Stimulated activated memory B cell treated with anti-CD40 and anti-IgM and Interleukin-4, amounts not matched to agents 10 μg/mL and 1 μg/mL and 100 μg/mL, for 72 hours (primary cell): ENCODE results near the gene NUP214.
"Not testable (repeated sequence)": the region's sequence is repeated elsewhere in the genome, so short reads cannot be mapped to it uniquely, and the experiment has no call there.

Experiments
- ATAC-seq: fragments of 150-1000 bp; cut with Tn5 transposase; 2 replicates; pipeline ENCODE4 v1.10.0; 2021
- H3K27ac Mint-ChIP-seq: one replicate; pipeline ENCODE4 v1.8.0; 2022; ENCODE audit warnings: mild to moderate bottlenecking, mixed read lengths
- H3K27me3 Mint-ChIP-seq: one replicate; pipeline ENCODE4 v1.8.0; 2022; ENCODE audit warnings: mixed read lengths
- H3K36me3 Mint-ChIP-seq: one replicate; pipeline ENCODE4 v1.8.0; 2022; ENCODE audit warnings: mixed read lengths
- H3K4me1 Mint-ChIP-seq: one replicate; pipeline ENCODE4 v1.8.0; 2022; ENCODE audit warnings: mixed read lengths
- H3K4me3 Mint-ChIP-seq: one replicate; pipeline ENCODE4 v1.8.0; 2022; ENCODE audit warnings: mild to moderate bottlenecking, moderate library complexity, mixed read lengths
- H3K9me3 Mint-ChIP-seq: one replicate; pipeline ENCODE4 v1.8.0; 2022; ENCODE audit warnings: mixed read lengths

NUP214 gene

GRCh38 chr9:131254626-131255025 lies 129.2 kb downstream of the NUP214 start:
- peak overlapping the region; percentile 88 for H3K27ac Mint-ChIP-seq
- no peaks in the 10 kb centered on the region for H3K9me3 Mint-ChIP-seq
- no peaks in the 10 kb centered on the region for H3K27me3 Mint-ChIP-seq
- peaks cover 41% of the 10 kb centered on the region for H3K4me1 Mint-ChIP-seq
- ATAC-seq = no peak
- H3K36me3 Mint-ChIP-seq = peaks cover 4% of the 10 kb centered on the region
- H3K4me3 Mint-ChIP-seq = no peak overlapping the region

- Mint-ChIP-seq H3K4me3 (peak overlapping the region; percentile 74), H3K4me1 (peaks cover 41% of the 10 kb centered on the region), H3K27ac (peak overlapping the region; percentile 88), H3K36me3 (peaks cover 15% of the 10 kb centered on the region), H3K27me3 (no peaks in the 10 kb centered on the region), H3K9me3 (no peaks in the 10 kb centered on the region)
- no peak for ATAC-seq
Observed at GRCh38 chr9:131255676-131256197, 130.4 kb downstream of the NUP214 start.

- Mint-ChIP-seq H3K36me3 (peaks cover 20% of the 10 kb centered on the region), H3K9me3 (no peaks in the 10 kb centered on the region), H3K27ac (peak overlapping the region; percentile 88), H3K4me1 (peaks cover 43% of the 10 kb centered on the region), H3K4me3 (no peak overlapping the region), H3K27me3 (no peaks in the 10 kb centered on the region)
- no peak for ATAC-seq
Observed at GRCh38 chr9:131257266-131258025, 132.1 kb downstream of the NUP214 start.

GRCh38 chr9:131258186-131258585 lies 132.8 kb downstream of the NUP214 start:
- H3K9me3 Mint-ChIP-seq = no peaks in the 10 kb centered on the region
- no peaks in the 10 kb centered on the region for H3K27me3 Mint-ChIP-seq
- H3K27ac Mint-ChIP-seq = peak overlapping the region; percentile 88
- H3K4me3 Mint-ChIP-seq = no peak overlapping the region
- ATAC-seq = no peak
- peaks cover 43% of the 10 kb centered on the region for H3K4me1 Mint-ChIP-seq
- peaks cover 20% of the 10 kb centered on the region for H3K36me3 Mint-ChIP-seq

- ATAC-seq = no peak
- Mint-ChIP-seq H3K27ac (peak overlapping the region; percentile 88), H3K27me3 (no peaks in the 10 kb centered on the region), H3K36me3 (peaks cover 20% of the 10 kb centered on the region), H3K9me3 (no peaks in the 10 kb centered on the region), H3K4me3 (no peak overlapping the region), H3K4me1 (peaks cover 44% of the 10 kb centered on the region)
Observed at GRCh38 chr9:131258698-131259431, 133.5 kb downstream of the NUP214 start.

GRCh38 chr9:131259432-131259898 lies 134.1 kb downstream of the NUP214 start:
- H3K36me3 Mint-ChIP-seq = peaks cover 20% of the 10 kb centered on the region
- H3K27me3 Mint-ChIP-seq = no peaks in the 10 kb centered on the region
- H3K27ac Mint-ChIP-seq = peak overlapping the region; percentile 50
- no peaks in the 10 kb centered on the region for H3K9me3 Mint-ChIP-seq
- no peak for ATAC-seq
- peaks cover 44% of the 10 kb centered on the region for H3K4me1 Mint-ChIP-seq
- H3K4me3 Mint-ChIP-seq = no peak overlapping the region

GRCh38 chr9:131259916-131260597 lies 134.7 kb downstream of the NUP214 start:
- Mint-ChIP-seq H3K9me3 (no peaks in the 10 kb centered on the region), H3K4me3 (no peak overlapping the region), H3K27ac (peak overlapping the region; percentile 50), H3K27me3 (no peaks in the 10 kb centered on the region), H3K36me3 (peaks cover 20% of the 10 kb centered on the region), H3K4me1 (peaks cover 49% of the 10 kb centered on the region)
- no peak for ATAC-seq

GRCh38 chr9:131260751-131261452 lies 135.5 kb downstream of the NUP214 start:
- Mint-ChIP-seq H3K4me3 (no peak overlapping the region), H3K27me3 (no peaks in the 10 kb centered on the region), H3K9me3 (no peaks in the 10 kb centered on the region), H3K27ac (no peak overlapping the region), H3K36me3 (peaks cover 23% of the 10 kb centered on the region), H3K4me1 (peaks cover 54% of the 10 kb centered on the region)
- ATAC-seq = no peak

GRCh38 chr9:131262327-131263032 lies 137.1 kb downstream of the NUP214 start:
- no peaks in the 10 kb centered on the region for H3K9me3 Mint-ChIP-seq
- H3K4me1 Mint-ChIP-seq = peaks cover 59% of the 10 kb centered on the region
- peak overlapping the region; percentile 87 for H3K27ac Mint-ChIP-seq
- peak; percentile 73 for ATAC-seq
- H3K27me3 Mint-ChIP-seq = no peaks in the 10 kb centered on the region
- peaks cover 32% of the 10 kb centered on the region for H3K36me3 Mint-ChIP-seq
- H3K4me3 Mint-ChIP-seq = peak overlapping the region; percentile 0

- H3K4me1 Mint-ChIP-seq = peaks cover 54% of the 10 kb centered on the region
- ATAC-seq, H3K9me3 Mint-ChIP-seq, H3K27me3 Mint-ChIP-seq: not testable (repeated sequence)
- H3K4me3 Mint-ChIP-seq = peak overlapping the region; percentile 0
- H3K36me3 Mint-ChIP-seq = peaks cover 32% of the 10 kb centered on the region
- peak overlapping the region; percentile 87 for H3K27ac Mint-ChIP-seq
Observed at GRCh38 chr9:131263033-131263343, 137.6 kb downstream of the NUP214 start.

GRCh38 chr9:131263701-131264100 lies 138.3 kb downstream of the NUP214 start:
- Mint-ChIP-seq H3K27me3 (no peaks in the 10 kb centered on the region), H3K4me3 (no peak overlapping the region), H3K27ac (peak overlapping the region; percentile 87), H3K9me3 (no peaks in the 10 kb centered on the region), H3K36me3 (peaks cover 32% of the 10 kb centered on the region), H3K4me1 (peaks cover 60% of the 10 kb centered on the region)
- ATAC-seq = no peak

- Mint-ChIP-seq H3K27me3 (no peaks in the 10 kb centered on the region), H3K4me1 (peaks cover 65% of the 10 kb centered on the region), H3K27ac (peak overlapping the region; percentile 87), H3K9me3 (no peaks in the 10 kb centered on the region), H3K36me3 (peaks cover 32% of the 10 kb centered on the region), H3K4me3 (no peak overlapping the region)
- ATAC-seq = no peak
Observed at GRCh38 chr9:131264231-131264630, 138.8 kb downstream of the NUP214 start.

- H3K27ac Mint-ChIP-seq = peak overlapping the region; percentile 87
- no peaks in the 10 kb centered on the region for H3K9me3 Mint-ChIP-seq
- H3K36me3 Mint-ChIP-seq = peaks cover 12% of the 10 kb centered on the region
- H3K4me1 Mint-ChIP-seq = peaks cover 88% of the 10 kb centered on the region
- ATAC-seq = no peak
- H3K4me3 Mint-ChIP-seq = no peak overlapping the region
- H3K27me3 Mint-ChIP-seq = no peaks in the 10 kb centered on the region
Observed at GRCh38 chr9:131266266-131267229, 141.2 kb downstream of the NUP214 start.
